DND-41 (cell line): Measurements from ENCODE around the gene PLCB3.

ENCODE experiments used
- ATAC-seq: fragments of 200-7000 bp; cut with Tn5 transposase; 3 replicates; pipeline ENCODE4 v1.9.1; 2021; ENCODE audit warnings: low read depth; ENCODE audit not compliant: insufficient read depth
- DNase-seq: peaks from one replicate; pipeline ENCODE4 v3.0.0-alpha.2; 2020
- H2AFZ ChIP-seq: 2 replicates; pipeline ENCODE4 v1.6.0; 2012; ENCODE audit warnings: low read depth, low read length
- H3K27ac ChIP-seq: 2 replicates; pipeline ENCODE4 v1.5.1; 2012; ENCODE audit warnings: low read length, inconsistent platforms
- H3K27me3 ChIP-seq: fragments of 200-600 bp; sonication (generic); 2 replicates; pipeline ENCODE4 v1.6.0; 2012; ENCODE audit warnings: low read length, mild to moderate bottlenecking, inconsistent platforms; ENCODE audit not compliant: insufficient read depth, poor library complexity
- H3K36me3 ChIP-seq: 2 replicates; pipeline ENCODE4 v1.5.1; 2012; ENCODE audit warnings: low read length, inconsistent platforms; ENCODE audit not compliant: insufficient read depth
- H3K4me1 ChIP-seq: 2 replicates; pipeline ENCODE4 v1.5.1; 2012; ENCODE audit warnings: mild to moderate bottlenecking, low read length; ENCODE audit not compliant: insufficient read depth
- H3K4me2 ChIP-seq: 2 replicates; pipeline ENCODE4 v1.6.0; 2012; ENCODE audit warnings: mild to moderate bottlenecking, moderate library complexity, low read length, inconsistent platforms; ENCODE audit not compliant: insufficient read depth
- H3K4me3 ChIP-seq, 2 experiments: fragments of 200-600 bp in 1 of 2; shearing (Covaris generic) in 1 of 2; 2 replicates each; pipeline ENCODE4 v1.5.1; 2012 to 2016; ENCODE audit warnings: inconsistent platforms in 2 of 2, low read length in 2 of 2, mild to moderate bottlenecking in 2 of 2, low read depth in 1 of 2, moderate library complexity in 1 of 2
- H3K79me2 ChIP-seq: 2 replicates; pipeline ENCODE4 v1.6.0; 2012; ENCODE audit warnings: low read length, inconsistent platforms; ENCODE audit not compliant: insufficient read depth
- H3K9ac ChIP-seq: 2 replicates; pipeline ENCODE4 v1.6.0; 2012; ENCODE audit warnings: low read depth, mild to moderate bottlenecking, inconsistent platforms, low read length, moderate library complexity
- H3K9me3 ChIP-seq: 2 replicates; pipeline ENCODE4 v1.5.1; 2012; ENCODE audit warnings: low read length, moderate library complexity, mild to moderate bottlenecking, inconsistent platforms; ENCODE audit not compliant: insufficient read depth, severe bottlenecking
- H4K20me1 ChIP-seq: 2 replicates; pipeline ENCODE4 v1.6.0; 2012; ENCODE audit warnings: low read length; ENCODE audit not compliant: insufficient read depth
- EZH2 ChIP-seq: IDR thresholded peaks from 3 replicates; pipeline ENCODE4 v1.6.1; 2012; ENCODE audit warnings: borderline replicate concordance, low read depth, mild to moderate bottlenecking, moderate library complexity, low read length, inconsistent platforms; ENCODE audit not compliant: severe bottlenecking
- TF ChIP-seq, protein P1 (sequence below): IDR thresholded peaks from 2 replicates; pipeline ENCODE4 v1.5.1; 2012; ENCODE audit warnings: borderline replicate concordance, low read length, moderate library complexity, mild to moderate bottlenecking; ENCODE audit not compliant: poor library complexity, severe bottlenecking; ENCODE audit errors: extremely low read depth

PLCB3 gene

DNA sequence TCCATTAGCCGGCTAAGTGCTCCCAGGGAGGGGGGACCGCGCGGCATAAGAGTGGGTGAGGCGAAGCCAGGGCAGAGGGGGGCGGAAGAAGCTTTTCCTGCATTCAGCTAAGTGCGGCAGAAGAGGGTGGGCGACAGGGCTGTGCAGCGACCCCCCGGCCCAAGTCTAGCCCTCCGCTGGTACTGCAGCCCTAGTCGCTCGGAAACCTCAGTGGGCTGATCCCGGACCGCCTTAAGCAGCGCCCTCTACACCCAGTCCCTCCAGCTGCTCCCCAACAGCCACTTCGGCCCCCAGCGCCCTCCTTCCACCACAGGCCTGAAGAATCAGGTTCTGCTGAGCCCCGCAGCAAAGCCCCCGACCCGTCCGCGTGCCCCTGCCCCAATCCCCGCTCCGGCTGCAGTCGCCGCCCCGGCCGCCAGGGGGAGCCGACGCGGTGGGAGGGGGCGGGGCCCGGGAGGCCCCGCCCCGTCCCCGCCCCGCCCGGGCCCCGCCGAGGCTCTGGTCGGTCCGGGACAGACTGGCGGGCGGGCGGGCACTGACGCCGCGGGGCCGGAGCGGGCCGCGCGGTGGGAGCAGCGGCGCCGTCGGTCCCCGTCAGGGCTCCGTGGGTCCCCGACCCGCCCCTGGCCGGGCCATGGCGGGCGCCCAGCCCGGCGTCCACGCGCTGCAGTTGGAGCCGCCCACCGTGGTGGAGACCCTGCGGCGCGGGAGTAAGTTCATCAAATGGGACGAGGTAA lies at the start of gene PLCB3:
TSS of gene PLCB3 (plus strand) at position 515 of the 737 bp plus-strand sequence. CDS start at position 635, 120 bp downstream.
- peak within 1 kb of the TSS; percentile 64 to 77; a peak in 3 of 4 replicates for H3K4me3 ChIP-seq
- H3K4me1 ChIP-seq = peaks cover 32% of the 10 kb centered on the region
- H3K27me3 ChIP-seq = no peaks in the 10 kb centered on the region
- peak; percentile 56 for ATAC-seq
- TF ChIP-seq, protein P1, sequence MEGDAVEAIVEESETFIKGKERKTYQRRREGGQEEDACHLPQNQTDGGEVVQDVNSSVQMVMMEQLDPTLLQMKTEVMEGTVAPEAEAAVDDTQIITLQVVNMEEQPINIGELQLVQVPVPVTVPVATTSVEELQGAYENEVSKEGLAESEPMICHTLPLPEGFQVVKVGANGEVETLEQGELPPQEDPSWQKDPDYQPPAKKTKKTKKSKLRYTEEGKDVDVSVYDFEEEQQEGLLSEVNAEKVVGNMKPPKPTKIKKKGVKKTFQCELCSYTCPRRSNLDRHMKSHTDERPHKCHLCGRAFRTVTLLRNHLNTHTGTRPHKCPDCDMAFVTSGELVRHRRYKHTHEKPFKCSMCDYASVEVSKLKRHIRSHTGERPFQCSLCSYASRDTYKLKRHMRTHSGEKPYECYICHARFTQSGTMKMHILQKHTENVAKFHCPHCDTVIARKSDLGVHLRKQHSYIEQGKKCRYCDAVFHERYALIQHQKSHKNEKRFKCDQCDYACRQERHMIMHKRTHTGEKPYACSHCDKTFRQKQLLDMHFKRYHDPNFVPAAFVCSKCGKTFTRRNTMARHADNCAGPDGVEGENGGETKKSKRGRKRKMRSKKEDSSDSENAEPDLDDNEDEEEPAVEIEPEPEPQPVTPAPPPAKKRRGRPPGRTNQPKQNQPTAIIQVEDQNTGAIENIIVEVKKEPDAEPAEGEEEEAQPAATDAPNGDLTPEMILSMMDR = peak; percentile 76
- TF ChIP-seq EZH2 = no peak
- peaks cover 17% of the 10 kb centered on the region for H3K36me3 ChIP-seq
- H3K79me2 ChIP-seq = peaks cover 8% of the 10 kb centered on the region
- H3K9me3 ChIP-seq = no peaks in the 10 kb centered on the region
- peak within 1 kb of the TSS; percentile 99 for H3K4me2 ChIP-seq
- peak within 1 kb of the TSS; percentile 69 for H3K9ac ChIP-seq
- peak within 1 kb of the TSS; percentile 97 for H2AFZ ChIP-seq
- DNase-seq = peak; percentile 68
- H3K27ac ChIP-seq = peak within 1 kb of the TSS; percentile 65
- peaks cover 7% of the 10 kb centered on the region; the same call in 1 of the 2 replicates for H4K20me1 ChIP-seq

DNA sequence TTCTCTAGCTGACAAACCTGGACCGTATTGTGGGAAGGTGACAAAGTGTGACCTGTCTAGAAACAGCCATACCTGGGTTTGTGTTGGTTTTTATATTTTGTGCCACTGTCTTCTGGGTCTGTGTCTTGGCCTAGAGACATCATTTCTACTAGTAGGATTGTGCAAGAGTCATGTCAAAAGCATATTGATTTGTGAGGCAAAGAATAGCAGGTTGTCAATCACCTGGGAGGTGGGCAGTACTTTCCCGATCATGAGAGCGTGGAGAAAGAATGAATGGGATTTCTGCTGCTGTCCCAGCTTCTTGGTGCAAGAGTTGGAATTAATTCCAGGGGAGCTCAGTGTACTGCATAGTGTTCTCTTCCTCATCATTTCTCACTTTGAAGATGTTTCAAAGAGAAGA lies 49.8 kb upstream of the PLCB3 start:
- Histone ChIP-seq H3K27me3 (no peaks in the 10 kb centered on the region), H3K4me3 (no peak overlapping the region), H3K79me2 (peaks cover 45% of the 10 kb centered on the region), H4K20me1 (peaks cover 47% of the 10 kb centered on the region), H2AFZ (no peak overlapping the region), H3K36me3 (peaks cover 87% of the 10 kb centered on the region), H3K27ac (no peak overlapping the region), H3K9ac (peak overlapping the region; percentile 14; the same call in 1 of the 2 replicates), H3K4me2 (no peak overlapping the region), H3K9me3 (no peaks in the 10 kb centered on the region), H3K4me1 (peaks cover 23% of the 10 kb centered on the region)
- DNase-seq (no peak), ATAC-seq (no peak)
- TF ChIP-seq EZH2 = no peak
- TF ChIP-seq, protein P1 = no peak

DNA sequence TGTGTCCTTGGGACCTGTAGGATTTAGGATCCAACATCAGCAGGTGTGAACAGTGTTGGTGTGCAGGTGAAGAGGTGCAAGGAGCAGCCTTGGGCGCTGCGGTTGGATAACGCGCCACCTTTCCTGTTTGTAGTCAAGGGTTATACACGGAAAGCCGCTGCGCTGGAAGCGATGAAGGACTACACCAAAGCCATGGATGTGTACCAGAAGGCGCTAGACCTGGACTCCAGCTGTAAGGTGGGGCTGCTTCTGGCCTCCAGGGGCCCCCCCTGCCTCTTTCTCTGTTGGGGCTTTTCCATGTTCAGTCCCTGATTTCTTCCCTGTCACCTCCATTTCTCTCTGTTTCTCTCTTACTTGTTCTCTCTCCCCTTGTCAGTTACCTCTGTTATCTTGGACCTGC lies 48.3 kb upstream of the PLCB3 start:
- Histone ChIP-seq H3K27ac (no peak overlapping the region), H3K4me3 (no peak overlapping the region), H3K36me3 (peaks cover 78% of the 10 kb centered on the region), H3K4me1 (peaks cover 37% of the 10 kb centered on the region), H3K27me3 (no peaks in the 10 kb centered on the region), H3K79me2 (peaks cover 42% of the 10 kb centered on the region), H2AFZ (no peak overlapping the region), H3K9me3 (no peaks in the 10 kb centered on the region), H3K4me2 (no peak overlapping the region), H4K20me1 (peaks cover 40% of the 10 kb centered on the region), H3K9ac (no peak overlapping the region)
- no peak for DNase-seq
- TF ChIP-seq EZH2 = no peak
- TF ChIP-seq, protein P1 = peak; percentile 4
- no peak for ATAC-seq
